ENCODE data around the gene PRX. TPM values are rescaled to one million over a fixed set of nuclear protein-coding genes. Genes with fewer than 3 reads are reported as not detected.

Gene PRX
- total and polyA plus RNA-seq, 4 donors = 0.03 to 1.0 (median 0.52) TPM

GRCh38 chr19:40379446-40380198, 33.6 kb downstream of the PRX start:
- Histone ChIP-seq H3K9me3 (ENCODE audit: control insufficient read depth in 4 of 4, low read length in 3 of 4) (no peaks in the 10 kb centered on the region), H3K4me1 (ENCODE audit: control insufficient read depth in 4 of 4, insufficient read depth in 4 of 4, low read length in 3 of 4) (no peaks in the 10 kb centered on the region), H3K27ac (ENCODE audit: low read depth in 1 of 2, low read length in 2 of 2) (no peak overlapping the region), H3K36me3 (ENCODE audit: control insufficient read depth in 4 of 4, insufficient read depth in 3 of 4, low read depth in 1 of 4, low read length in 3 of 4) (peaks cover under 1 to 27% (median 8%) of the 10 kb centered on the region in 4 donors), H3K27me3 (ENCODE audit: control insufficient read depth in 4 of 4, insufficient read depth in 4 of 4, low read length in 3 of 4) (no peaks in the 10 kb centered on the region), H3K9ac (ENCODE audit: low read depth in 1 of 2, low read length in 2 of 2) (no peak overlapping the region), H3K4me3 (ENCODE audit: low read depth in 1 of 3, low read length in 3 of 3) (no peak overlapping the region)
- no peak for DNase-seq (ENCODE audit: low spot score)
- WGBS = 88% methylated on average over 11 of the region's 11 CpGs
- TF ChIP-seq JUND (IDR thresholded peaks at IDR 0.05) = no peak
- TF ChIP-seq SP1 (IDR thresholded peaks at IDR 0.05) = no peak
- TF ChIP-seq MAX (IDR thresholded peaks at IDR 0.05) = no peak
- no peak for TF ChIP-seq RAD21 (IDR thresholded peaks at IDR 0.05)
- no peak for TF ChIP-seq FOXA1 (IDR thresholded peaks at IDR 0.05)
- TF ChIP-seq ATF3 (IDR thresholded peaks at IDR 0.05) = no peak

- Histone ChIP-seq H3K4me3 (ENCODE audit: low read depth in 1 of 3, low read length in 3 of 3) (no peak overlapping the region), H3K9ac (ENCODE audit: low read depth in 1 of 2, low read length in 2 of 2) (no peak overlapping the region), H3K36me3 (ENCODE audit: control insufficient read depth in 4 of 4, insufficient read depth in 3 of 4, low read depth in 1 of 4, low read length in 3 of 4) (peaks cover 2 to 34% (median 11%) of the 10 kb centered on the region in 4 donors), H3K9me3 (ENCODE audit: control insufficient read depth in 4 of 4, low read length in 3 of 4) (no peaks in the 10 kb centered on the region), H3K27me3 (ENCODE audit: control insufficient read depth in 4 of 4, insufficient read depth in 4 of 4, low read length in 3 of 4) (no peaks in the 10 kb centered on the region), H3K4me1 (ENCODE audit: control insufficient read depth in 4 of 4, insufficient read depth in 4 of 4, low read length in 3 of 4) (no peaks in the 10 kb centered on the region), H3K27ac (ENCODE audit: low read depth in 1 of 2, low read length in 2 of 2) (no peak overlapping the region)
- TF ChIP-seq FOXA1 (IDR thresholded peaks at IDR 0.05) = no peak
- WGBS = 93% methylated on average over 2 of the region's 2 CpGs
- DNase-seq (ENCODE audit: low spot score) = no peak
Measured at GRCh38 chr19:40378509-40378908, 34.7 kb downstream of the PRX start.

- Histone ChIP-seq H3K9me3 (ENCODE audit: control insufficient read depth in 4 of 4, low read length in 3 of 4) (no peaks in the 10 kb centered on the region), H3K9ac (ENCODE audit: low read depth in 1 of 2, low read length in 2 of 2) (no peak overlapping the region), H3K4me1 (ENCODE audit: control insufficient read depth in 4 of 4, insufficient read depth in 4 of 4, low read length in 3 of 4) (no peaks in the 10 kb centered on the region), H3K27me3 (ENCODE audit: control insufficient read depth in 4 of 4, insufficient read depth in 4 of 4, low read length in 3 of 4) (no peaks in the 10 kb centered on the region), H3K36me3 (ENCODE audit: control insufficient read depth in 4 of 4, insufficient read depth in 3 of 4, low read depth in 1 of 4, low read length in 3 of 4) (peaks cover 3 to 38% (median 11%) of the 10 kb centered on the region in 4 donors), H3K4me3 (ENCODE audit: low read depth in 1 of 3, low read length in 3 of 3) (no peak overlapping the region), H3K27ac (ENCODE audit: low read depth in 1 of 2, low read length in 2 of 2) (no peak overlapping the region)
- 91% methylated on average over 25 of the region's 25 CpGs for WGBS
- TF ChIP-seq HNF4A (conservative IDR thresholded peaks at IDR 0.05) (no peak), CTCF (IDR thresholded peaks at IDR 0.05; ENCODE audit: low read depth, low read length, missing input control) (no peak), NR2F2 (IDR thresholded peaks at IDR 0.05) (no peak), REST (IDR thresholded peaks at IDR 0.05) (no peak), RXRA (IDR thresholded peaks at IDR 0.05) (no peak), JUND (IDR thresholded peaks at IDR 0.05) (no peak), TAF1 (conservative IDR thresholded peaks at IDR 0.05) (no peak), ZBTB33 (IDR thresholded peaks at IDR 0.05) (no peak), YY1 (IDR thresholded peaks at IDR 0.05) (no peak), MAX (IDR thresholded peaks at IDR 0.05) (no peak), ATF3 (IDR thresholded peaks at IDR 0.05) (no peak), FOXA1 (IDR thresholded peaks at IDR 0.05) (no peak), RAD21 (IDR thresholded peaks at IDR 0.05) (no peak), SP1 (IDR thresholded peaks at IDR 0.05) (no peak), FOXA2 (IDR thresholded peaks at IDR 0.05) (no peak)
- no peak for DNase-seq (ENCODE audit: low spot score)
Measured at GRCh38 chr19:40377876-40378385, 35.2 kb downstream of the PRX start.
